GM19438 (cell line): Measurements from ENCODE around the gene ACBD4.

ENCODE experiments used
- ATAC-seq: cut with Tn5 transposase; IDR thresholded peaks from one replicate; pipeline ENCODE4 v1.9.1; 2021; ENCODE audit warnings: low read depth; ENCODE audit not compliant: unreplicated experiment

ACBD4 gene

GRCh38 chr17:45132572-45133463, 2.7 kb upstream of the ACBD4 start:
- no peak for ATAC-seq

DNA sequence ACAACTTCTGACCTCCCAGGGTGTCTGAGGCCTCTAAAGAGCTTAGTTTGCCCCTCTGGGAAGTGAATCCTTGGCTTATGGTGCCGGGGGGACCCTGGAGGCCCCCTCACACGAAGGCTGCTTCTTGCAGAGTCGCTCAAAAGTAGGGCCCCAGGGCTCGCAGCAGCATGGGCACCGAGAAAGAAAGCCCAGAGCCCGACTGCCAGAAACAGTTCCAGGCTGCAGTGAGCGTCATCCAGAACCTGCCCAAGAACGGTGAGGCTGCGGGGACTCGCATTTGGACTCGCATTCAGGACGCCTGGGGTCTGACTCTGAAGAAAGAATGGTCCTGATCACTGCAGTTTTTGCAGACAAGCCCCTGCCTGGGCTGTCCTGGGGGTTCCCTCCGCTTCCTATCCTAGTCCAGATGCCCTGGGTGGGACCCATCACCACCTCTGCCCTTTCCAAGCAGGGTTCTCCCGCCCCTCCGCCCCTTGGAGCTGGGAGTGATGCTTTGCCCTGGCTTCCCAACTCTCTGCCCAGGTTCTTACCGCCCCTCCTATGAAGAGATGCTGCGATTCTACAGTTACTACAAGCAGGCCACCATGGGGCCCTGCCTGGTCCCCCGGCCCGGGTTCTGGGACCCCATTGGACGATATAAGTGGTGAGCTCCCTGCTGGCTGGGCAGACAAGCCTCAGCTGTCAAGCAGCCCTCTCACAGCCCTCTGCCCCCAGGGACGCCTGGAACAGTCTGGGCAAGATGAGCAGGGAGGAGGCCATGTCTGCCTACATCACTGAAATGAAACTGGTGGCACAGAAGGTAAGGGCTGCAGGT, 698 bp downstream of the ACBD4 start:
- no peak for ATAC-seq

GRCh38 chr17:45136846-45137560, 1.5 kb downstream of the ACBD4 start:
- ATAC-seq = no peak

DNA sequence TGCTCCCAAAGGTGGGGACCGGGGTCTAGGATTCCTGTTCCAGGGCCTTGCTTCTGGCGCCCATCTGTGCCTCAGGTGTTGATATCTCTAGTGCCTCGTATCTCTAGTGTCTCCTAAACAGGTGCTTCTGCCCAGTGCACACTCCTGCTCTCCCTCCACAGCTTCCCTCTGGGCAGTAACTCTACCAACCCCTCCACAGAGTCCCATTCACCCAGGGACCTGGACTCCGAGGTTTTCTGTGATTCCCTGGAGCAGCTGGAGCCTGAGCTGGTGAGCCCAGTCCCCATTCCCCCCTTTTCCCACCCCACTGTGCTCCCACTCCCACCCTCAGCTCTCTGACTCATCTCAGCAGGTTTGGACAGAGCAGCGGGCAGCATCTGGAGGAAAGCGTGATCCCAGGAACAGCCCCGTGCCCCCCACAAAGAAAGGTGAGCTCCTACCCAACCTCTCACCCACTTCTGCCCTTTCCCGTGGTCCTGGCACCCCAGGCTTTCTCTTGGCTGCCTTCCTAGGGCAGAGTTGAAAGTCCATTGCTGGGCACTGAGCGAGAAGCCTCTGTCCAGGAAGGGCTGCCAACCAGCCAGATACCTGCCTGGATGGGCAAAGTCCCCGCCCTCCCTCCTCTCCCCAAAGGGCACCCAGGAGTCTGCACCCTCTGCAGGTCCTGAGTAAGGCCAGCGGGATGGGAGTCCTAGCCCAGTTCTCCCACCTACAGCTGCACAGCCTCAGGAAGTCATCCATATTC, 2.2 kb downstream of the ACBD4 start:
- no peak for ATAC-seq

DNA sequence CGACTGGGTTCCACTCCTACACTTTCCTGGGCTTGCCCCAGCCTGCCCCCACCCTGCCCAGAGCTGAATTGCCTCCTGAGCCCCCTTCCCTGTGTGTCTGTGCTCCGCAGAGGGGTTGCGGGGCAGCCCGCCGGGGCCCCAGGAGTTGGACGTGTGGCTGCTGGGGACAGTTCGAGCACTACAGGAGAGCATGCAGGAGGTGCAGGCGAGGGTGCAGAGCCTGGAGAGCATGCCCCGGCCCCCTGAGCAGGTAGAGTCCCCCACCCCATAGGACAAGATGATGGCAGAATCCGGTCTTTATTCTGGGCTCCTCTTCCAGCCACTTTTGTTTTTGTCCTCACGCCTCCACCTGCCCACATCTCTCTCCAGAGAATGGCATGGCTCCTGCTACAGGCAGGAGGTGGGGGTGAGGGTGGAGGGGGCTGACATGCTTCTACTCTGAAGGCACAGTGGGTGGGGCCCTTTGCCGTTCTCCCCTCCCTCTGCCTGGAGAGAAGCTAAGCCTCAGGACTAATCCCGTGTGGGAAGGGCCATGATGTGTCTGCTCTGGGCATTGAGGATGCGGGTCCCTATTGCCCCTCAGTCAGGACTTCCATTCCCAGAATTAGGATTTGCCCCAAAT, 3.5 kb downstream of the ACBD4 start:
- ATAC-seq = no peak

- ATAC-seq = no peak
Observed at GRCh38 chr17:45139533-45139920, 4.0 kb downstream of the ACBD4 start.

DNA sequence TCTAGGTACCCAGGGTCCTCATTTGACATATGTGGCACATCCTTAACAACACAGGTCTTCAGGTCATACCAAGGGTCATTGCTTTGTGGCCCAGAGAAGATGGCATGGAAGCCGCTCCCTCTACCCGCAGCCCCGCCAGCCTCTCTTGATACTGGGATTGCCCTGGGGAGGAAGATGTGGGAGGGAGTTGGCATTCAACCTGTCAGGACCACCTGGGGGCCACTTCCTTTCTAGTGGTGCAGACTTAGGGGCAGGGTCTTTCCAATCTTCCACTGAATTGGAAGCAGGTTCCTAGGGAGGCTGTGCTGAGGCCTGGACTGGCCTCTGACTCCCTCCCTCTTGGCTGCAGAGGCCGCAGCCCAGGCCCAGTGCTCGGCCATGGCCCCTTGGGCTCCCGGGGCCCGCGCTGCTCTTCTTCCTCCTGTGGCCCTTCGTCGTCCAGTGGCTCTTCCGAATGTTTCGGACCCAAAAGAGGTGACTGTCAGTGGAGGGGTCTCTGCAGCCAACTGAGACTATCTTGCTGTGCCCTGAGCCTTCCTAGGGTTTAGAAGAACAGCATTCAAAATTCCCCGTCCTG, 7.7 kb downstream of the ACBD4 start:
- ATAC-seq = no peak

GRCh38 chr17:45143767-45144198, 8.3 kb downstream of the ACBD4 start:
- ATAC-seq = no peak

DNA sequence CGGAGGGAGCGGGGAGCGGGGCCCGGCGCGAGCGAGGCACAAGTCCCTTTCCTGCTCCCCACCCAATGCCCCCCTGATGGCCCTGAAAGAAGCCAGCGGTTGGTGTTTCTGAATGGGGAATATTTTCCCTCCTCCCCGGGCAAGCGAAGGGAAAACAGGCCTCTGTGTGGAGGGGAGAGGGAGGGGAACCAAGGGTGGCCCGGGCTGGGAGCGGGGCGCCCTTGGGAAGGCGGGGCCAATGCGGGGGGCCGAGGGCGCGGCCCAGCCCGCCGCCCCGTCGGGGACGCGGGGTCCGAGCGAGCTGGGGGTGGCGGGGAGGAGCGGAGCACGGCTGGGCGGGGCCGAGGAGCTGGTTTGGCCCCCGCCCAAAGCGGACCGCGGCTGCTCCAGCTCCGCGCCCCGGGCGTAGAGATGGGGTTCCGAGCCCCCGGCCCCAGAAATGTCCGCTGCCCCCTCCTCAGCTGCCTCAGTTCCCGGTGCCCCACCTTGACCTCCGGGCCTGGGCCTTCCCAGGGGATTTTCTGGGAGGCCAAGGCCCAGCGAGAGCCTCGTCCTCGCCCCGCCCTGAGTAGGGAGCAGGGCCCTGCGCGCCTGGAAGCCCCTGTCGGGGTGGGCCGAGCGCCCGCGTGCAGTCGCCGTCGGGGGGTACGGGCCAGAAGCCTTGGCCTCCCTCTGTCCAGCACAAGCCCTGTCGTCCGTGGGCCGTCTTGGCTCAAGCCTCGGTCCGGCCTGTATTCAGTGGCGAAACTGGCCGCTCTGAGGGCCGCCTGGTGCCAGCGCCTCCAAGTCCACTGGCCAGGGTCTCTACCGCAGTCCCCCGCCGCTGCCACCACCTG, 8.9 kb downstream of the ACBD4 start:
- ATAC-seq = no peak

DNA sequence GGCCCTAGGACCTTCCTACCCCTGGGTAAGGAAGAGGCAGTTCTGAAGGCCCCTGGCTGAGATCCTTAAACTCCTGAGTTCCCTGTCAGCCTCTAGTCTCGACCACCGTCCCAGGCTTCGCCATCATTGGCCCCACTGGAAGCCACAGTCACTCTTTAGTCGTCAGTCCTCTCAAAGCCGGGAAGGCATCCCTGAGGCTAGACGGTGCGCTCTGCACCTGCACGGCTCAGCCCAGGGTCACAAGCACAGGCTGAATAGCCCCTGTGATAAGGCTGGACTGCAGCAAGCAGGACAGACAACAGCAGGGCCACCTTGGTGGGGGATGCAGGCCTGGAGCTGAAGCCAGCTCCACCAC, 9.5 kb downstream of the ACBD4 start:
- no peak for ATAC-seq

- ATAC-seq = no peak
Observed at GRCh38 chr17:45146166-45146565, 10.7 kb downstream of the ACBD4 start.

- ATAC-seq = no peak
Observed at GRCh38 chr17:45146592-45146889, 11.1 kb downstream of the ACBD4 start.

GRCh38 chr17:45146890-45147580, 11.5 kb downstream of the ACBD4 start:
- no peak for ATAC-seq

DNA sequence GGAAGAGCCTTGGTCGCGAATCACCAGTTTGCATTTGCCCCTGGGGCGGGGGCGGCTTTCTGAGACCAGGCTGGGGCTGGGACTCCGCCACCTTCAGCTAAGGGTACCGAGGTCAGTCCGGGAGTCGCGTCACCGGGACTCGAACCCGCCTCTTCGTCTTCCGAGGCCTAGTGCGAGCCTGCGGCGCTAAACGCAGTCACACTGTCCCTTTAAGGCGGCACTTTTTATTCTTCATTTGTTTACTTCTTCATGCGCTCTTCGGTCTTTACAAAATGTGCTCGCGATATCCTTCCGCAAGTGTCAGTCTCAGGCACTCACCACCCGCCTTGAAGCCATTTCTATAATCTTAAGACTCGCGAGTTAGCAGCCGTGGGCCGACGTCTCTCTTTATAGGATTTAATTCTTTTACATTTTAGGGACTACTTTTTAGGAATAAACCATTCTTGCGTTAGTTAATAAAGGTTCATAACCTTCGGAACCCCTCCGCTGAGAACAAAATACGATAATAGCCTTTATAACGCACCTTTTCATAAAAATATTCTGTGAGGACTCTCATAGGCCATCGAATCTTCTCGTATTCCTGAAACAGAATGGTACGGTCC, 12.2 kb downstream of the ACBD4 start:
- ATAC-seq = no peak

GRCh38 chr17:45148183-45149036, 12.9 kb downstream of the ACBD4 start, which contains the start of gene HEXIM1:
Gene HEXIM1 (plus strand): TSS chr17:45148475. CDS start chr17:45149191, 716 bp downstream.
- peak; percentile 54 for ATAC-seq

- ATAC-seq = no peak
Observed at GRCh38 chr17:45149037-45149668, 13.7 kb downstream of the ACBD4 start.
